Measurements from ENCODE around the gene SIRT5. TPM values are rescaled to one million over a fixed set of nuclear protein-coding genes. Genes with fewer than 3 reads are reported as not detected.

Gene SIRT5
- total RNA-seq, 3 donors from 2014 or later = 10.2 to 20.6 (median 14.5) TPM

DNA sequence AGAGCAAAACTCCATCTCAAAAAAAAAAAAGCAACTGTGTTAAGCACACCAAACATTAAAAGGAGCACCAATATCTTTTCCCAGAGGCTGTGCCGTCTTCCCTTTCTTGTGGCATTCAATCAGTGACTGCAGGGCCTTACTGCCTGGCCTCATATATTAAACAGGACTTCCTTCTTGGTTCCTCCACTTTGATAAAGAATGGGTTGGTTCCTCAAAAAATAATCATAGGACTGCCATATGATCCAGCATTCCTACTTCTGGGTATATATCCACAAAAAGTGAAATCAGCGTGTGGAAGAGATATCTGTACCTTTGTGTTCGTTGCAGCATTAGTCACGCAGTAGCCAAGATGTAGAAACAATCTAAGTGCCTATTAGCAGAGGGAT lies 46.7 kb upstream of the SIRT5 start:
- no peak for DNase-seq (ENCODE audit: low spot score in 2 of 2)
- TF ChIP-seq POLR2A (IDR thresholded peaks at IDR 0.05) = no peak
- TF ChIP-seq CTCF (IDR thresholded peaks at IDR 0.05) = no peak
- TF ChIP-seq POLR2AphosphoS5 (IDR thresholded peaks at IDR 0.05) = no peak
- Histone ChIP-seq H3K4me3 (no peak overlapping the region), H3K27me3 (no peaks in the 10 kb centered on the region), H3K4me1 (no peaks in the 10 kb centered on the region), H3K9me3 (no peaks in the 10 kb centered on the region), H3K36me3 (no peaks in the 10 kb centered on the region), H3K27ac (peak overlapping the region in 1 of 2 donors; percentile 77)
- intact Hi-C loops (cut with DNase I; ENCODE audit: low total_unique reads) = no loop called here

DNA sequence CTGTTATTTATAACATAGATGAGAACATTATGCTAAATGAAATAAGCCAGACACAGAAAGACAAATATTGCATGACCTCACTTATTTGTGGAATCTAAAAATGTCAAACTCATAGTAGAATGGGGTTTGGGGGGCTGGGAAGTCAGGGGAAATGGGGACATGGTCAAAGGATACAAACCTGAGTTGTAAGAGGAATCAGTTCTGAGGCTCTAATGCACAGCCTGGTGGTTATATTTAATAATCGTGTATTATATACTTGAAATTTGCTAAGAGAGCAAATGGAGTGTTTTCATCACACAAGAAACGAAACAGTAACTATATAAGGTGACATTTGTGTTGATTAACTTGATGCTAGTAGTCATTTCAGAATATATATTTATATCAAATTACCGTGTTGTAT lies 46.2 kb upstream of the SIRT5 start:
- TF ChIP-seq POLR2A (IDR thresholded peaks at IDR 0.05) (no peak), POLR2AphosphoS5 (IDR thresholded peaks at IDR 0.05) (no peak), CTCF (IDR thresholded peaks at IDR 0.05) (no peak)
- Histone ChIP-seq H3K27ac (no peak overlapping the region), H3K4me1 (no peaks in the 10 kb centered on the region), H3K36me3 (no peaks in the 10 kb centered on the region), H3K27me3 (no peaks in the 10 kb centered on the region), H3K4me3 (no peak overlapping the region), H3K9me3 (no peaks in the 10 kb centered on the region)
- DNase-seq (ENCODE audit: low spot score in 2 of 2) = no peak
- intact Hi-C loops (cut with DNase I; ENCODE audit: low total_unique reads) = no loop called here

GRCh38 chr6:13528777-13529343 lies 45.5 kb upstream of the SIRT5 start:
- intact Hi-C loops (cut with DNase I; ENCODE audit: low total_unique reads) = no loop called here
- H3K27ac ChIP-seq = no peak overlapping the region
- H3K9me3 ChIP-seq = no peaks in the 10 kb centered on the region
- H3K4me3 ChIP-seq = no peak overlapping the region
- TF ChIP-seq POLR2A (IDR thresholded peaks at IDR 0.05) (no peak), POLR2AphosphoS5 (IDR thresholded peaks at IDR 0.05) (no peak), CTCF (IDR thresholded peaks at IDR 0.05) (no peak)
- no peaks in the 10 kb centered on the region for H3K4me1 ChIP-seq
- H3K36me3 ChIP-seq = no peaks in the 10 kb centered on the region
- no peak for DNase-seq (ENCODE audit: low spot score in 2 of 2)
- no peaks in the 10 kb centered on the region for H3K27me3 ChIP-seq

DNA sequence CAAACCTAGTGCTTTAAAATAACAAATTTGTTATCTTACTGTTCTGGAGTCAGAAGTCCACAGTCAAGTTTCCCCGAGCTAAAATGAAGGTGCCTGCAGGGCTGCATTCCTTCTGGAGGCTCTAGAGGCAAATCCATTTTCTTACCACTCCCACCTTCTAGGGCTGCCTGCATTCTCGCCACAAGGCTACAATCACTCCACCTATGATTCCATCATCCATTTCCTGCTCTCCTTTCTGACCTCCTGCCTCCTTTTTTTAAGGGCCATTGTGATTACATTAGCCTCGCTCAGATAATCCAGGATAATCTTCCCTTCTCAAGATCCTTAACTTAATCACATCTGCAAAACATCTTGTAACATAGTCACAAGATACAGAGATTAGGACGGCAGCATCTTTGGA lies 42.4 kb upstream of the SIRT5 start:
- intact Hi-C loops (cut with DNase I; ENCODE audit: low total_unique reads) = no loop called here
- Histone ChIP-seq H3K27ac (no peak overlapping the region), H3K4me3 (no peak overlapping the region), H3K4me1 (no peaks in the 10 kb centered on the region), H3K36me3 (no peaks in the 10 kb centered on the region), H3K27me3 (no peaks in the 10 kb centered on the region), H3K9me3 (no peaks in the 10 kb centered on the region)
- no peak for TF ChIP-seq POLR2A (IDR thresholded peaks at IDR 0.05)
- no peak for DNase-seq (ENCODE audit: low spot score in 2 of 2)

DNA sequence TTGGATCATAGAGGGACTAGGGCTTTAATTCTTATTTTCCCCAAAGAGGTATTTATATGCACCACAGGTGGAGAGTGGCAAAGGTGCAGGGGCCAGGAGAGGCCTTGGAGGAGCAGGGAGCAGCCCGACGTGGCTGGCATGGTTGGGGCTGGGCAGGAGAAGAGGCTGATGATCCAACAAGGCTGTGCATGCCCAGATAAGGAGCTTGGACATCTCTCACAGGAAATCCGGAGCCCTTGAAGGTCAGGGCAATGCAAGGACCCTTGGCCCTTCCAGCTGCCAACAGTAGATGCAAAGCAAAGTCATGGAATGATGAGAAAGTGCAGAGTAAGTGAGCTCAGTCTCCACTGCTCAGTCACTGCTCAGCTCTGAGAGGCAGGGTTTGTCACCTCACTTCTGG lies 39.9 kb upstream of the SIRT5 start:
- H3K27ac ChIP-seq = no peak overlapping the region
- no peaks in the 10 kb centered on the region for H3K9me3 ChIP-seq
- H3K4me3 ChIP-seq = no peak overlapping the region
- intact Hi-C loops (cut with DNase I; ENCODE audit: low total_unique reads) = no loop called here
- H3K4me1 ChIP-seq = no peaks in the 10 kb centered on the region
- H3K27me3 ChIP-seq = no peaks in the 10 kb centered on the region
- no peaks in the 10 kb centered on the region for H3K36me3 ChIP-seq
- TF ChIP-seq CTCF (IDR thresholded peaks at IDR 0.05) (no peak), POLR2AphosphoS5 (IDR thresholded peaks at IDR 0.05) (no peak), POLR2A (IDR thresholded peaks at IDR 0.05) (no peak)
- DNase-seq (ENCODE audit: low spot score in 2 of 2) = no peak

DNA sequence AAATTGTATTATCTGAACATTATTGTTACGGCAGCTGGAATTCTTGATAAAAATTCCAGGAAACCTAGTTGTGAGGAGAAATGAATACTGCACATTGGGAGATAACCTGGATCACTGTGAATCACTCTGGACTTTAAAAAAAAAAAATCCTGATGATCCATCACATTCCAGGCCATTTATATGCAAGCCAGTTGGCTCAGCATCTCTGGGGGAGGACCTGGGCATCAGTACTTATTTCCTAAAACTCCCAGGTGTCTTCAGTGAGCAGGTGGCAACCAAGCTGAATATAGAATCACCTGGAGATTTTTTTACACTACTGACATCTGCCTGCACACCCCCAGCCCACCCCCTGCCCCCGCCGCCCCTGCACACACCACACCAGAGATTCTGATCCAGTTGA lies 39.1 kb upstream of the SIRT5 start:
- Histone ChIP-seq H3K9me3 (no peaks in the 10 kb centered on the region), H3K36me3 (no peaks in the 10 kb centered on the region), H3K4me3 (no peak overlapping the region), H3K27me3 (no peaks in the 10 kb centered on the region), H3K27ac (no peak overlapping the region), H3K4me1 (no peaks in the 10 kb centered on the region)
- TF ChIP-seq POLR2A (IDR thresholded peaks at IDR 0.05) (no peak), POLR2AphosphoS5 (IDR thresholded peaks at IDR 0.05) (no peak), CTCF (IDR thresholded peaks at IDR 0.05) (no peak)
- intact Hi-C loops (cut with DNase I; ENCODE audit: low total_unique reads) = no loop called here
- no peak for DNase-seq (ENCODE audit: low spot score in 2 of 2)
